ENCODE measurements around the gene UBE2G1.

DNA sequence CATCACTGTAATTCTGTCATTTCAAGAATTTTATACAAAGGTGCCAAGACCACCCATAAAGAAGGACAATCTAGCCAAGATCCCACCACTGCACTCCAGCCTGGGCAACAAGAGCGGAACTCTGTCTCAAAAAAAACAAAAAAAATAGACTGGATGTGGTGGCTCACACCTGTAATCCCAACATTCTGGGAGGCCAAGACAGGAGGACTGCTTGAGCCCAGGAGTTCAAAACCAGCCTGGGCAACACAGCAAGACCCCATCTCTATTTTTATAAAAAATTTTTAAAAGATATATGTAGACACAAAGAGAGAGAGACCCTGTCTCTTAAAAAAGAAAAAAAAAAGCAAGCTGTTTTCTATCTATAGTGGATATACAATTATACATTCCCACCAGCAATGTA is 8.8 kb downstream of the UBE2G1 start:
- TF ChIP-seq GABPA (IDR thresholded peaks at IDR 0.05; ENCODE audit: borderline replicate concordance, insufficient read depth, low read length) (no peak), RBBP5 (IDR thresholded peaks at IDR 0.05; ENCODE audit: borderline replicate concordance, low read depth, low read length) (no peak)

All from H1 (cell line).